ENCODE data around the gene CORO2A.
"Not testable (repeated sequence)": the region's sequence is repeated elsewhere in the genome, so short reads cannot be mapped to it uniquely, and the experiment has no call there.

The CORO2A gene

GRCh38 chr9:98191671-98192502 lies 550 bp downstream of the CORO2A start:
- peak; percentile 4 to 15 for DNase-seq (ENCODE audit: low read depth in 2 of 2)

GRCh38 chr9:98191181-98191608 lies 1.2 kb downstream of the CORO2A start:
- no peak for DNase-seq (ENCODE audit: low read depth in 2 of 2)

- DNase-seq (ENCODE audit: low read depth in 2 of 2), result no peak
Measured at GRCh38 chr9:98190757-98191105, 1.7 kb downstream of the CORO2A start.

- DNase-seq (ENCODE audit: low read depth in 2 of 2), result no peak
Measured at GRCh38 chr9:98189412-98189811, 3.0 kb downstream of the CORO2A start.

GRCh38 chr9:98187926-98188325 lies 4.5 kb downstream of the CORO2A start:
- DNase-seq (ENCODE audit: low read depth in 2 of 2), result no peak

GRCh38 chr9:98186236-98186635 lies 6.2 kb downstream of the CORO2A start:
- DNase-seq (ENCODE audit: low read depth in 2 of 2), result no peak

- no peak for DNase-seq (ENCODE audit: low read depth in 2 of 2)
Measured at GRCh38 chr9:98185611-98186171, 6.7 kb downstream of the CORO2A start.

GRCh38 chr9:98185021-98185567 lies 7.3 kb downstream of the CORO2A start:
- no peak for DNase-seq (ENCODE audit: low read depth in 2 of 2)

- no peak for DNase-seq (ENCODE audit: low read depth in 2 of 2)
Measured at GRCh38 chr9:98184326-98184725, 8.1 kb downstream of the CORO2A start.

- DNase-seq (ENCODE audit: low read depth in 2 of 2), result no peak
Measured at GRCh38 chr9:98182889-98183599, 9.4 kb downstream of the CORO2A start.

GRCh38 chr9:98182069-98182820 lies 10.2 kb downstream of the CORO2A start:
- no peak for DNase-seq (ENCODE audit: low read depth in 2 of 2)

- no peak for DNase-seq (ENCODE audit: low read depth in 2 of 2)
Measured at GRCh38 chr9:98181746-98182068, 10.7 kb downstream of the CORO2A start.

GRCh38 chr9:98180996-98181395 lies 11.4 kb downstream of the CORO2A start:
- DNase-seq (ENCODE audit: low read depth in 2 of 2), result no peak

GRCh38 chr9:98178874-98179850 lies 13.3 kb downstream of the CORO2A start:
- DNase-seq (ENCODE audit: low read depth in 2 of 2), result no peak

- DNase-seq (ENCODE audit: low read depth in 2 of 2), result no peak
Measured at GRCh38 chr9:98176391-98177259, 15.8 kb downstream of the CORO2A start.

- no peak for DNase-seq (ENCODE audit: low read depth in 2 of 2)
Measured at GRCh38 chr9:98175762-98176161, 16.7 kb downstream of the CORO2A start.

GRCh38 chr9:98175028-98175569 lies 17.3 kb downstream of the CORO2A start:
- DNase-seq (ENCODE audit: low read depth in 2 of 2), result no peak

GRCh38 chr9:98174502-98174918 lies 17.9 kb downstream of the CORO2A start:
- not testable (repeated sequence) for DNase-seq (ENCODE audit: low read depth in 2 of 2)

- no peak for DNase-seq (ENCODE audit: low read depth in 2 of 2)
Measured at GRCh38 chr9:98173181-98173580, 19.3 kb downstream of the CORO2A start.
